Astrocyte (in vitro differentiated cells and primary cell): ENCODE measurements around the gene FAM78B. TPM values are rescaled to one million over a fixed set of nuclear protein-coding genes. Genes with fewer than 3 reads are reported as not detected.

Source experiments
- DNase-seq: peaks from one replicate; pipeline ENCODE4 v3.0.0-alpha.2; 2010; ENCODE audit warnings: low read depth
- FAIRE-seq: peaks from 2 replicates; lab custom pipeline; 2011; peaks lifted over from hg19 to GRCh38; lab: Jason Lieb, UNC
- H2AFZ ChIP-seq: 2 replicates; pipeline ENCODE4 v1.6.0; 2012; ENCODE audit warnings: low read depth, low read length, inconsistent platforms
- H3K27ac ChIP-seq: 2 replicates; pipeline ENCODE4 v1.5.1; 2011; ENCODE audit warnings: low read depth, low read length, inconsistent platforms
- H3K27me3 ChIP-seq: 2 replicates; pipeline ENCODE4 v1.6.0; 2011; ENCODE audit warnings: low read length, inconsistent platforms; ENCODE audit not compliant: insufficient read depth
- H3K36me3 ChIP-seq: 2 replicates; pipeline ENCODE4 v1.5.1; 2011; ENCODE audit warnings: low read length, inconsistent platforms; ENCODE audit not compliant: insufficient read depth
- H3K4me1 ChIP-seq: 2 replicates; pipeline ENCODE4 v1.5.1; 2011; ENCODE audit warnings: low read length, inconsistent platforms; ENCODE audit not compliant: insufficient read depth
- H3K4me2 ChIP-seq: 2 replicates; pipeline ENCODE4 v1.6.0; 2012; ENCODE audit warnings: low read length, inconsistent platforms
- H3K4me3 ChIP-seq: 2 replicates; pipeline ENCODE4 v1.5.1; 2011; ENCODE audit warnings: low read depth, mild to moderate bottlenecking, low read length, inconsistent platforms; ENCODE audit not compliant: insufficient read depth
- H3K79me2 ChIP-seq: 2 replicates; pipeline ENCODE4 v1.6.0; 2012; ENCODE audit warnings: mild to moderate bottlenecking, low read length, inconsistent platforms; ENCODE audit not compliant: insufficient read depth
- H3K9ac ChIP-seq: 2 replicates; pipeline ENCODE4 v1.6.0; 2012; ENCODE audit warnings: mild to moderate bottlenecking, low read length, inconsistent platforms
- H3K9me3 ChIP-seq: 2 replicates; pipeline ENCODE4 v1.5.1; 2012; ENCODE audit warnings: low read depth, mild to moderate bottlenecking, low read length, inconsistent platforms; ENCODE audit not compliant: insufficient read depth
- H4K20me1 ChIP-seq: 2 replicates; pipeline ENCODE4 v1.6.0; 2012; ENCODE audit warnings: low read length, inconsistent platforms; ENCODE audit not compliant: insufficient read depth
- H3K27ac Mint-ChIP-seq: one replicate; pipeline ENCODE4 v1.8.0; 2021; ENCODE audit warnings: mild to moderate bottlenecking, mixed read lengths; ENCODE audit not compliant: unreplicated experiment
- H3K27me3 Mint-ChIP-seq: one replicate; pipeline ENCODE4 v1.8.0; 2021; ENCODE audit warnings: low read depth, mixed read lengths; ENCODE audit not compliant: unreplicated experiment
- H3K36me3 Mint-ChIP-seq: one replicate; pipeline ENCODE4 v1.8.0; 2021; ENCODE audit warnings: low read depth, mixed read lengths; ENCODE audit not compliant: unreplicated experiment
- H3K4me1 Mint-ChIP-seq: one replicate; pipeline ENCODE4 v1.8.0; 2021; ENCODE audit warnings: low read depth, mixed read lengths; ENCODE audit not compliant: unreplicated experiment
- H3K4me3 Mint-ChIP-seq: one replicate; pipeline ENCODE4 v1.8.0; 2021; ENCODE audit warnings: mild to moderate bottlenecking, moderate library complexity, mixed read lengths; ENCODE audit not compliant: unreplicated experiment
- H3K9me3 Mint-ChIP-seq: one replicate; pipeline ENCODE4 v1.8.0; 2021; ENCODE audit warnings: mild to moderate bottlenecking, mixed read lengths; ENCODE audit not compliant: unreplicated experiment
- CTCF ChIP-seq: IDR thresholded peaks from 2 replicates; pipeline ENCODE4 v1.5.1; 2011; ENCODE audit warnings: low read depth, mild to moderate bottlenecking, inconsistent platforms, low read length, moderate library complexity; ENCODE audit not compliant: insufficient read depth
- EZH2 ChIP-seq: IDR thresholded peaks from 2 replicates; pipeline ENCODE4 v1.6.1; 2012; ENCODE audit warnings: mild to moderate bottlenecking, low read length, inconsistent platforms; ENCODE audit not compliant: insufficient read depth
- total RNA-seq: library from RNA; stranded (reverse); gene quantifications from 2 replicates; pipeline ENCODE4 v1.2.1, GENCODE V29; 2021

FAM78B gene
- total RNA-seq, 1 donor from 2014 or later = 0.20 TPM

- no peak for FAIRE-seq
- H3K4me3 ChIP-seq = no peak overlapping the region
- H3K4me2 ChIP-seq = peak overlapping the region; percentile 50
These were observed 85.6 kb downstream of the FAM78B start for GRCh38 chr1:166080967-166081870.

GRCh38 chr1:166080277-166080966 is 86.4 kb downstream of the FAM78B start:
- H3K27me3 ChIP-seq = no peaks in the 10 kb centered on the region
- H3K4me1 ChIP-seq = no peaks in the 10 kb centered on the region
- no peaks in the 10 kb centered on the region for H3K36me3 Mint-ChIP-seq
- no peaks in the 10 kb centered on the region for H3K9me3 Mint-ChIP-seq
- no peaks in the 10 kb centered on the region for H4K20me1 ChIP-seq
- H3K27ac ChIP-seq = no peak overlapping the region
- DNase-seq (peak; percentile 55), FAIRE-seq (no peak)
- no peak overlapping the region for H2AFZ ChIP-seq
- peak overlapping the region; percentile 50 for H3K4me2 ChIP-seq
- no peaks in the 10 kb centered on the region for H3K36me3 ChIP-seq
- no peaks in the 10 kb centered on the region for H3K79me2 ChIP-seq
- peaks cover 3% of the 10 kb centered on the region for H3K9me3 ChIP-seq
- H3K9ac ChIP-seq = no peak overlapping the region
- no peak overlapping the region for H3K27ac Mint-ChIP-seq
- no peak for TF ChIP-seq EZH2
- no peak for TF ChIP-seq CTCF
- no peak overlapping the region for H3K4me3 Mint-ChIP-seq
- peaks cover 3% of the 10 kb centered on the region for H3K4me1 Mint-ChIP-seq
- H3K27me3 Mint-ChIP-seq = peaks cover 3% of the 10 kb centered on the region
- no peak overlapping the region for H3K4me3 ChIP-seq

More at GRCh38 chr1:166080967-166081870, 85.6 kb downstream of the FAM78B start:
- Histone ChIP-seq H3K79me2 (no peaks in the 10 kb centered on the region), H3K9me3 (peaks cover 3% of the 10 kb centered on the region), H4K20me1 (no peaks in the 10 kb centered on the region), H3K27me3 (no peaks in the 10 kb centered on the region), H3K36me3 (no peaks in the 10 kb centered on the region), H3K4me1 (no peaks in the 10 kb centered on the region), H3K27ac (no peak overlapping the region), H2AFZ (no peak overlapping the region), H3K9ac (no peak overlapping the region)
- H3K27me3 Mint-ChIP-seq = peaks cover 3% of the 10 kb centered on the region
- H3K4me3 Mint-ChIP-seq = no peak overlapping the region
- no peak overlapping the region for H3K27ac Mint-ChIP-seq
- TF ChIP-seq EZH2 = no peak
- no peak for TF ChIP-seq CTCF
- peaks cover 3% of the 10 kb centered on the region for H3K4me1 Mint-ChIP-seq
- H3K36me3 Mint-ChIP-seq = no peaks in the 10 kb centered on the region
- DNase-seq = peak; percentile 70
- no peaks in the 10 kb centered on the region for H3K9me3 Mint-ChIP-seq
